DMS 273 treated with DMSO at 0.1 percent for 48 hours (cell line): ENCODE results near the gene TSPAN9.

ENCODE experiments used
- DNase-seq: peaks from one replicate; lab custom pipeline; 2025; lab: John Stamatoyannopoulos, UW

The TSPAN9 gene

GRCh38 chr12:3187846-3188770 is 110.9 kb downstream of the TSPAN9 start:
- DNase-seq = no peak

DNA sequence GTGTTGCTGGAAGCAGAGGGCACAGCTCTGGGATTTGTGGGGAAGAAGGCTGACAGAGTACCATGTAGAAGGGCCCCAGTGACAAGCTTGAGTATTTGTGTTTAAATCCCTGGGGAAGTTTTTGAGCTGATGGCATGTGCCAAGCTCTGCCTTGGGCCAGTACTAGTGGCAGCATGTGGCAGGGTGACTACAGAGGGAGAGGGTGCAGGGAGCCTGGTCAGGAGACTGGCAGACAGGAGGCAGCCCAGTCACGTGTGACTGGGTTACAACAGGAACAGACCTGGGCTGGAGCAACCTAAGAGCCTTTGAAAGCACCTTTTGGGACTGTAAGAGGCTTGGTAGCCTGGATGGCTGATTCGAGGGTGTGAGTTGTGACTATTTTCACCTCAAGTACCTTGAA is 112.1 kb downstream of the TSPAN9 start:
- no peak for DNase-seq

DNA sequence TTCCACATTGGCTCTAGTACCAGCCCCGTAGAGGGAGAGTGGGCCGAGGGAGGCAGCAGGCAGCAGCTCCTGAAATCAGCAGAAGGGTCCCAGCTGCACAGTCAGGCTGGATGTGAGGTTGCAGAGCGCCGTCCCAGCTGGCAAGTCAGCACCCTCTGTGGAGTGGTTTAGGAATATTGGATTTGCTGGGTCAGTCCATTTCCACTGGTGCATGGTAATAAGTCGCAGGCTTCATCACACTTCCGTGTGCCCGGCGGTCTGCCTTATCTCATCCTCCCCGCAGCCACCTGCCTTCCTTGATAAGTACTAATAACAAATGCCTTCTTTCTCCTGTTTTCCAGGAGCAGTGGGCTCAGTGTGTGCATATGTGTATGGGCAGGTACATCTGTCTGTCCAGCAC is 112.9 kb downstream of the TSPAN9 start:
- DNase-seq = no peak

DNA sequence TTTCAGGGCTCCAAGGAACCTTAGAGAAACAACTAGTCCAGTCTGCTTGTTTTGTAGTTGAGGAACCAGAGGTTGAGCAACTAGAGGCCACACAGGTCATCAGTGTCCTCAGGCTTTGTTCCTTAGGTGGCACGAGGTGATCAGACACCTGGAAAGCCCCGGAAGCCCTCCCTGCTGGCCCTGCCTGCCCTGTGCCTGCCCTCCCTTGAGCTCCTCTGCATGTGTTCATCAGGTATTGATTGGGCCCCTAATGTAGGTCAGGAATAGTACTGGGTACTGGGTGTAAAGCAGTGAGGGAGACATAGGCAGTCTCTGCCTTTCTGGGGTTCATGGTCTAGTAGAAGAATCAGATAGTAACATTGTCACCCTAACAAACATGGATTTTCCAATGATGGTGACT is 114.3 kb downstream of the TSPAN9 start:
- DNase-seq = no peak

DNA sequence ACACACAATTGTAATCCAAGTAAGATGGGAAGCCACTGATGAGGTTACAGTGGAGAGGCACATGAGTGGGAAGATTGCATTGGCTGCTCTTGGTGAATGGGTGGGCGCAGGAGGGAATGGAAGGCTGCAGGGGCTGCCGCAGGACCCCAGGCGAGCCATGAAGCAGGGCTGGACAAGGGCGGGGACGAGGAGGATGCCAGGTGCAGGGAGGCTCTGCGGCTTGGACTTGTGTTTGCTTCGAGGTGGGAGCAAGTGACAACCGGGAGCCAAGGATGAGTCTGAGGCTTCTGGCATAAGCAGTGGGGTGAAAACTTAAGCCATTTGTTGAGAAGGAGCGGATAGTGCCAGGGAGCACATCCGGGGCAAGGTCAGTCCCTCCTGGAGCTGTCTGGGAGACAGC is 115.0 kb downstream of the TSPAN9 start:
- DNase-seq = no peak

DNA sequence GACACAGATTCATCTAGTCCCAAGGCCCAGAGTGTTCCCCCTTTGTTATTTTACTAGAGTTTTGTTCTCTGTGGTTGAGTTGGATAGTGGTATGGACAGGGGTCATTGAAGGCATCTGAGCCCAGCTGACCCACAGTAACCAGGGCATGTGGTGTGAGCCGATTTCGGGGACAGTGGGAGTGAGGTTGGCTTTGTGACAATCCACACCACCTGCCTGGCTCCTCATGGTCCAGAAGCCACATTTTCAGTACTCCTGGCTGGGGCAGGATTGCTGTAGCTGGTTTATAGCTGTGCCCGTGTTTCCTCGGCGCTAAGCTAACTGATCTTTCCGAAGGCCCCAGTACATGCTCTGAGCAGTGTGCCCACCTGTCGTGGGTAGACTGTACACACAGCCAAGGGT is 116.0 kb downstream of the TSPAN9 start:
- DNase-seq = no peak

- no peak for DNase-seq
Measured at GRCh38 chr12:3193755-3194154, 116.6 kb downstream of the TSPAN9 start.

DNA sequence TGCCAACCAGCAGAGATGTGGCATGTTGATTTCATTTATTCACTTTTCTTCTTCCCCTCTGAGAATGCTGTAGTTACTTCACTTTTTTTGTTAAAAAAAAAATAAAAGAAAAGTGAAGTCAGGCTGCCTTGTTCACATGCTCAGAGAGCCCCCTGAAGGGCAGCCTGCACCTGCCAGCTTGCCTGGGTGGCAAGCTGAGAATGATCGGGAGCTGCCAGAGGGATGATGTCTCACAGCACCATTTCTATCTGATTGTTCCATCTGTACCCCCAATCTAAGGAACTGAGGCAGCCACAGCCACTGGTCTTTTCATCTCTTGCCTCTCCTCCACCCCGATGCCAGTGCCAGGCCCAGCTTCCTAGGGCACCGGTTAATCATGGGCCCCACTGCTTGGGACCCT is 118.2 kb downstream of the TSPAN9 start:
- DNase-seq = no peak

- no peak for DNase-seq
Measured at GRCh38 chr12:3195859-3196483, 118.8 kb downstream of the TSPAN9 start.

DNA sequence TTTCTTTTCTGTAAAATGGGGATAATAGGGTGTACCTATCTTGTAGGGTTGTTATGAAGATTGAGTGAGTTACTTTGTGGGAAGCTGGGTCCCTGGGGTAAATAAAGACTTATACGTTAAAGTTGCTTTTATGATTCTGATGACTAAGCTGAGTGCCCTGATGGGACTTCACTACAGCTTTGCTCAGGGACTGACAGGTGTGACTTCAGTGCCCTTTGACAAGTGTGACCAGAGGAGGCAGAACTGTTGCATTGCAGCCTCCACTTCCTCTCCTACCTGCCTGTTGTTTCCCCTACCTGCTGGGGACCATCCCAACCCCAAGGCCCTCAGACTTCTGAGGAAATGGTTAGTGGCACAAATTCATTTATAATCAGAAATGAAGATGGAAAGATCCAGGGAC is 119.3 kb downstream of the TSPAN9 start:
- DNase-seq = no peak

DNA sequence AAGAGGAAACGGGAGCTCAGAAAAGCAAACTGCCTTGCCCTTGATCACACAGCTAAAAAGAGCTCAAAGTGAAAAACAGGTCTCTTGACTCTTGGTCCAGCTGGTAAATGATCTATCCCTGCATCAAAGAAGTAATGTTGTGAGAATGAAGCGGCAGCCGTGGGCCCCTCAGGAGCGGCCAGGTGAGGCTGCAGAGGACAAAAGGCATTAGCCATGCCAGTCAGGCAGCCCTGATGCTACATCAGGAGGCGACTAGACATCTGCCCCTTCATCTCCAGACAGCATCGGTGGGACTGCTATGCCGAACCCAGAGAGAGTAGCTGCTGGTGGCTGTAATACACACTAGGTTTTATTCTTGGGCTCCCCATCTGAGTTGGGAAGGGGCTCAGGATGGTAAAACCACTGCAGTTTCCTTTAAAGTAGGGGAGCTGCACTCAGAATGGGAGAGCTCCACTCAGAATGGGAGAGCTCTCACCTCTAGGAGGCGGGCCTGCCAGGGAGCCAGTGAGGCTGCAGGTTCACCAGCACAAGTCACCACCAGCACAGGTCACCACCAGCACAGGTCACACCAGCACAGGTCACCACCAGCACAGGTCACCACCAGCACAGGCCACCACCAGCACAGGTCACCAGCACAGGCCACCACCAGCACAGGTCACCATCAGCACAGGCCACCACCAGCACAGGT is 120.1 kb downstream of the TSPAN9 start:
- no peak for DNase-seq

DNA sequence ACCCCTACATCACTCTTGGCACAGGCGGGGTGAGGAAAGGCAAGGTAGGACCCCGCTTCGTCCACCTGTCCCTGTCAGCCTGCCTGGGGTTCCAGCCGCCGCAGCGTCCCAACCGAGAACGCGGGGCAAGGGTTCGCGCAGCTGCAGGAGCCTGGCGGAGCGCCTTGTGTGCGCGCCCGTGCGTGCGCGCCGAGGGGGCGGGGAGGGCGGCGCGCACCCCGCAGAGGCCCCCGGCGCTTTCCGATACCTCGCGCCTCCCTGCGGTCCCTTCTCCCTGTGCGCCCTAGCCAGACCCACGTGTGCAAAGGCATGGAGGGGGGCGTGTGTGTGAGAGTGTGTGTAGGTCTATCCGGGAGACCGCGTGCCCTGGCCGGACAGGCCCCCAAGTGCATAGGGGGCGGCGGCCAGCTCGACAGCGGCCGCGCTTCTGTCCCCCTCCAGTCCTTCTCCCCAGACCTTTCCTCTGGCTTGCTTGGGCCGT is 122.4 kb downstream of the TSPAN9 start:
- no peak for DNase-seq

DNA sequence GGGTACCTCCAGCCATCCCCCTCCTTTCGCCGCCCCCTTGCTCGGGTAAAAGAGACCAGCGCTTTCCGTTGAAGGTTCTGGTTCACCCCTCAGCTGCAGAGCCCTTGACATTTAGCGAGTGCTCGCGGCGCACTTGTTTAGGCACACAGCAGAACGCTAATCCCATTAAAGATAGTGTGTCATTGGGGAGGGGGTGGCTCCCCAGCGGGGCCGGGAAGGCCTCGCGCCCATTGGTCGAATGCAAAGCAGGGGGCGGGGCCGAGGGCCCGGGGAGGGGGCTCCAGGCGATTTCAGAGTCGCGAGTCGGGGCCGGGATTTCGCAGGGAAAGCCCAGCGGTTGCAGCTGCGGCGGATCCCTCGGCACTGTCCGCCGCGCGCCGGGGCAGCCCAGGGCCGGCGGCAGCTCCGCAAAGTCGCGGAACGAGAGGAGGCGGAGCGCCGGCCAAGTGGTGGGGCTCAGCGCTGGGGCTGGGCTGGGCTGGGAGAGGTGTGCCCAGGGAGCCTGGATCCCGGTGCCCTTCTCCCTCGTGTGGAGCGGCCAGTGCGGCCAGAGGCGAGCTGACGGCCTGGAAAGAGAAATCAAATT is 122.9 kb downstream of the TSPAN9 start:
- DNase-seq = peak; percentile 6

DNA sequence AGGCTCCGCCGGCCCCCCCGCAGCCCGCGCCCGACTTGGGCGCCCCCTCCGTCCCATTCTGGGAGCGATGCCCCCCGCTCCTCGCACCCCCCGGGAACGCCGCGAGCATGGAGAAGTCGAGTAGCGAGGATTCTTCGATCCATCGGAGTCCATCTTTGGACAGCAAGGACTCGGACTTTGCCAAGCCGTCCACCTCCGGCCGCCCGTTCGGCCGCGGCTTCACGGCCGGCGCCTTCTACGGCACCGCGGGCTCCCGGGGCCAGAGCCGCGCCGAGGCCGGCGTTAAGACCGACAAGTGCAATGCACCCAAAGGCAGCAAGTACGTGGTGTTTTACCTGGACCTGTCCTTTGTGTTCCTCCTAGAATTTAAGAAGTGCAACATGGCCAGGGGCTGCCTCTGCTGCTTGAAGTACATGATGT is 123.6 kb downstream of the TSPAN9 start:
- DNase-seq = no peak

GRCh38 chr12:3201339-3202051 is 124.3 kb downstream of the TSPAN9 start:
- DNase-seq = no peak

GRCh38 chr12:3202096-3202495 is 124.9 kb downstream of the TSPAN9 start:
- DNase-seq = no peak

GRCh38 chr12:3202734-3203446 is 125.7 kb downstream of the TSPAN9 start:
- peak; percentile 22 for DNase-seq

- DNase-seq = no peak
Measured at GRCh38 chr12:3203713-3204112, 126.5 kb downstream of the TSPAN9 start.

GRCh38 chr12:3204143-3204542 is 127.0 kb downstream of the TSPAN9 start:
- no peak for DNase-seq

DNA sequence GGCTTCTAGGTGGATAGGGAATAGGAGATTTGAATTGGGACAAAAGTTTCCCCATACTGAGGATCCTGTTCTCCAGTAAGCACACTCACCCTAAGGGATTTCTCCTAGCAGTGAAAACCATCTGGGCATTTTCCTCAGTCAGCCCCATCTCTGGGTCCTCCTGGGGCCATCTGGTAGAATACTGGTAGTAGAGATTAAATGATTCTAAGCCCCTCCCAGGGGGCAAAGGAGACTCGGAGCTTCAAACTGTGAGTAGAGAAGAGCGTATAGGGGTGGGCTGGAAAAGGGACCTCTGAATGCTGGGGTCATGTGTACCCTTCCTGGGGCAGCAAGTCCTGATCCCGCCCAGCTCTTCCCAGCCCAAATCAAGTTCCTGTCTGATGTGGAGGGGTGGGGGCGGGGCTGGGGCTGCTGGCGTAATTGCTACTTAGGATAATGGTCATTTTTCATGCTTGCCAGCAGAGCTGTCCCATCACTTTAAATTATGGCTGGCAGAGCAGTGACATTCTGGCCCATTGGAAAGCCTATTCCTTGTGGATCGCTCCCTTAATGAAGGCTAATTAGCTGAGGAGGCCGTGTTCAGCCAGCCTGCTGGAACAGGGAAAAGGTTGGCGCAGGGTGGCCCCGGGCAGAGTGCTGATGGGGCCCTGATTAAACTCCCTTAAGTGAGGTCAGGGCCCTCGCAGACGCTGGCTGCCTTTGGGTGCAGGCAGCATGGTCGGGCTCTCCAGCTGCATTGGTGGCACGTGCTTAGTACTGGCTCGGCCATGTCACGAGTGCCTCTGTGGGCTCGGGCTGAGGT is 127.8 kb downstream of the TSPAN9 start:
- peak; percentile 47 for DNase-seq
